Lower leg skin (tissue), 4 donors: ENCODE measurements around the gene NPAS3. TPM values are rescaled to one million over a fixed set of nuclear protein-coding genes. Genes with fewer than 3 reads are reported as not detected.

Experiments used
- DNase-seq, 2 donors: peaks; one replicate each; pipeline ENCODE4 v3.0.0-alpha.2; 2019; ENCODE audit warnings: low spot score in 2 of 2
- H3K4me3 ChIP-seq: fragments of 200-600 bp; sonication (generic); 2 replicates; pipeline ENCODE4 v1.5.1; 2017; ENCODE audit warnings: mild to moderate bottlenecking, low read depth; ENCODE audit not compliant: poor library complexity, severe bottlenecking
- POLR2A ChIP-seq, 2 donors: fragments of 450-650 bp; IDR thresholded peaks; one replicate each; pipeline ENCODE4 v1.6.1; 2016 to 2017; ENCODE audit warnings: antibody characterized with exemption in 2 of 2, mild to moderate bottlenecking in 1 of 2, moderate library complexity in 1 of 2
- WGBS, 2 donors: methylation state at CpG; one replicate each; pipeline ENCODE4 v1.1.5; 2018; 5-methylcytosine and 5-hydroxymethylcytosine counted together
- intact Hi-C: fragments of 100-400 bp; cut with DNase I; formaldehyde crosslinking; loops from one replicate; pipeline ENCODE4 v1.15.0; 2023; ENCODE audit warnings: low total_unique reads
- total RNA-seq, 4 donors: library from RNA; depleted of rRNA; stranded (reverse); fragments of >200 nt; gene quantifications; one replicate each; pipeline ENCODE4 v1.1.0, GENCODE V29; 2016
- TF ChIP-seq, protein P1 (sequence below), 3 donors: fragments of 450-650 bp; IDR thresholded peaks; one replicate each; pipeline ENCODE4 v1.5.1; 2016; ENCODE audit warnings: antibody characterized with exemption in 3 of 3, mild to moderate bottlenecking in 3 of 3, moderate library complexity in 2 of 3

NPAS3 gene
- total RNA-seq, 4 donors from 2014 or later, result 0.25 to 0.29 TPM; not detected in 2

DNA sequence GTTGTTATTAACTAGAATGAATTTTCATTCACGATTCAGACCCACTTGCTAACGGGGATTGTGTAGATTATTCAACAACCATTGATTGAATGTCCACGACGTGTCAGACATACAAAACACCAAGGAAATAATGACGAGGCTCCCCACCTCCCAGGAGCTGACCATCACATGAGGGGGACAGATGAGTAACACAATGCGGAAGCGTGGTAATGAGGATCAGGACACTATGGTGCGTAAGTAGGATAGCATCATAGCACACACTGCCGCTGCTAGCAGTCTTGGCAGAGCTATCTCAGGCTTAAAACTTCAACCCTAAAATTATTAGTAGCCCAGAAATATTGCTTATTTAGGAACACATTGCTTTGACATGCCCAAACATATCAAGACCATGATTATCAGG, 746.3 kb downstream of the NPAS3 start:
- 91 to 97% methylated on average over 9 of the region's 9 CpGs for WGBS, 2 donors
- TF ChIP-seq, protein P1, sequence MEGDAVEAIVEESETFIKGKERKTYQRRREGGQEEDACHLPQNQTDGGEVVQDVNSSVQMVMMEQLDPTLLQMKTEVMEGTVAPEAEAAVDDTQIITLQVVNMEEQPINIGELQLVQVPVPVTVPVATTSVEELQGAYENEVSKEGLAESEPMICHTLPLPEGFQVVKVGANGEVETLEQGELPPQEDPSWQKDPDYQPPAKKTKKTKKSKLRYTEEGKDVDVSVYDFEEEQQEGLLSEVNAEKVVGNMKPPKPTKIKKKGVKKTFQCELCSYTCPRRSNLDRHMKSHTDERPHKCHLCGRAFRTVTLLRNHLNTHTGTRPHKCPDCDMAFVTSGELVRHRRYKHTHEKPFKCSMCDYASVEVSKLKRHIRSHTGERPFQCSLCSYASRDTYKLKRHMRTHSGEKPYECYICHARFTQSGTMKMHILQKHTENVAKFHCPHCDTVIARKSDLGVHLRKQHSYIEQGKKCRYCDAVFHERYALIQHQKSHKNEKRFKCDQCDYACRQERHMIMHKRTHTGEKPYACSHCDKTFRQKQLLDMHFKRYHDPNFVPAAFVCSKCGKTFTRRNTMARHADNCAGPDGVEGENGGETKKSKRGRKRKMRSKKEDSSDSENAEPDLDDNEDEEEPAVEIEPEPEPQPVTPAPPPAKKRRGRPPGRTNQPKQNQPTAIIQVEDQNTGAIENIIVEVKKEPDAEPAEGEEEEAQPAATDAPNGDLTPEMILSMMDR (IDR thresholded peaks at IDR 0.05), result no peak
- TF ChIP-seq POLR2A (IDR thresholded peaks at IDR 0.05), result no peak
- H3K4me3 ChIP-seq, result no peak overlapping the region
- no peak for DNase-seq
- intact Hi-C loops, result no loop called here

DNA sequence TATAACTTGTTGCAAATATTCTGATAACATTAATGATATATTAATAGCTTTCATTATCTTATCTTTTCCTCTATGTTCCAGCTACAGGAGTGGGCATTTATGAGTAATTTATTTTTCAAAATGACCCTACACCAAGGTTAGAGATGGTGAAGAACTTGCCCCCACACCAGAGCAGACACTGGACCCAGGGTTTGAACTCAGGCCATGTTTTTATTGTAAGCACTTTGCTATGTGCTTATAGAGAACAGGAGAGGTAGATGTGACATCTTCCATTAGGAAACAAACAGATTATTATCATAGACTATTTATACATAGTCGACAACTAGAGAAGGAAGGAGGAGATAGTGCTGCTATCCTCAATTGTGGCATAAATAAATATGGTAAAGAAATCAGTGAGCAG, 747.0 kb downstream of the NPAS3 start:
- intact Hi-C loops, result no loop called here
- WGBS, 2 donors, result 93 to 97% methylated on average over 1 of the region's 1 CpG
- TF ChIP-seq, protein P1 (IDR thresholded peaks at IDR 0.05), result no peak
- TF ChIP-seq POLR2A (IDR thresholded peaks at IDR 0.05), result no peak
- no peak overlapping the region for H3K4me3 ChIP-seq
- no peak for DNase-seq

DNA sequence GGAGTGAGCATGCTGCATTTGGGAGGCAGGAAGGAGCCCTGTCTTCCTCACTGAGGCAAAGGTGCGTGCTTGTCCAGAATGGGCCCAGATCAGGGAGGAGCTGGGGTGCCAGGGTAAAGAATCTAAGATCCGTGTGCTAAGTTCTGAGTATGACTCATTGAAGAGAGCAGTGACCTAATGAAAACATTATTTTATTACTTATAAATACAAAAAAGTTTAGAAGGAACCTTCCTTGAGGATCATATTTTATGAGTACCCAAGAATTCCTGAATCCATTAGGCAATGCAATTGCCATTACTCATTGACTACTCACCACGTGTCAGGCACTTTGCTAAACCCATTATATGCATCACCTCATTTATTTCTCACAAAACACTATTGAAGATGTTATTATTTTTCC, 747.5 kb downstream of the NPAS3 start:
- 67 to 77% methylated on average over 3 of the region's 3 CpGs for WGBS, 2 donors
- TF ChIP-seq, protein P1 (IDR thresholded peaks at IDR 0.05), result no peak
- TF ChIP-seq POLR2A (IDR thresholded peaks at IDR 0.05), result no peak
- H3K4me3 ChIP-seq, result no peak overlapping the region
- no peak for DNase-seq
- intact Hi-C loops, result no loop called here

DNA sequence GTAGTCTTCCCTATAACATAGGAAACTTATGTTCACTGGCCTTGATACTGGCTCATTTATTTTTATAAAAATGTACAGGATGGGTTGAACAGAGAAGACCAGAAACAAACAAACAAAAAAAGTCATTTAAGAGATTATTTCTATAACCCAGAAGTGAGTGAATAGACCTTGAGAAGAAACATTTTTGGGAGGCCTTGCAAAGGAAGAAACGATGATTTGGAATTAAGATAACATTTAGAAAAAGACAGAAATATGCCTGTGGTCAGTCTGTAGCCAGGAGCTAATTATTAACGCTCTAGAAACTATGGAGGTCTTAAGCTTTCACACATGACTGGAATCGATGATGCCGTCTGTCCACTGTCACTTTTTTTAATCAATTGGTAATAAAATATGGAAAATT, 748.2 kb downstream of the NPAS3 start:
- WGBS, 2 donors, result 91 to 93% methylated on average over 4 of the region's 4 CpGs
- TF ChIP-seq, protein P1 (IDR thresholded peaks at IDR 0.05), result no peak
- TF ChIP-seq POLR2A (IDR thresholded peaks at IDR 0.05), result no peak
- DNase-seq, result no peak
- intact Hi-C loops, result no loop called here
- H3K4me3 ChIP-seq, result no peak overlapping the region

DNA sequence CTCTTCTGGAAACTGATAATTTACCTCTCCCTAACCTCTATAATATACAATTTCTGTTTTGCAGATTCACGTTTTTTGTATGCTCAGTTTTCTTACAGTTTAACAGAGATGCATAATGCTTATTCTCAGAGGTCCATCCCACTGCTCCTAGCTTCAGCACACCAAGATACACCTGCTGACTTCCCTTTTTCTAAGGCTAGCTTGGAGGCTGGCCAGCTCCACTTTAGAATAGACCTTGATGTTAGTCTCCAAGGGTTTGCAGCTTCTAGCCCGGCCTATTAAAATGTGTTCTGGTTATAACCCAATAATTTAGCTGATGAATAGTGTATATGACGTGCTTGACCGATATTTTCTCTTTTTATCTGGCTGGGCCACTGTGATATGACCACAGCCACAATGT, 751.0 kb downstream of the NPAS3 start:
- intact Hi-C loops, result no loop called here
- TF ChIP-seq, protein P1 (IDR thresholded peaks at IDR 0.05), result no peak
- TF ChIP-seq POLR2A (IDR thresholded peaks at IDR 0.05), result no peak
- no peak for DNase-seq
- H3K4me3 ChIP-seq, result no peak overlapping the region
- 87 to 92% methylated on average over 4 of the region's 4 CpGs for whole genome bisulfite sequencing, 2 donors

DNA sequence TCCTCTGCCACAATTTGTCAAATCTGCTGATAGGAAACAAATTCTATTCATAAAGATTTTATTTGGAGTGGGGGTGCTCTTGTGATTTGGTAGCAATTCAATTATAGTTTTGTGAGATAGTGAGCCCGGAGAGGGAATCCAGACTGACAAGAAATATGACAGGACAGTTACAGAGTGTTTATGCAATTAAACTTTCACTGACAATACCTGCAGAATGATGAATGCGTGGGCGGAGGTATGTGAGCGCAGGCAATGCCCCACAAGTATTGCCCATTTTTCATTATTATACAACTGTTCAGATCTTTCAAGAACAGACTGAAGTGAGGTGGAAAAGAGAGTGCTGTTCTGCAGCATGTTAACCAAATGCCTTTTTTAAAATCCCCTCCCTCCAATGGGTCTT, 753.2 kb downstream of the NPAS3 start:
- TF ChIP-seq, protein P1 (IDR thresholded peaks at IDR 0.05), result no peak
- no peak for TF ChIP-seq POLR2A (IDR thresholded peaks at IDR 0.05)
- no peak for DNase-seq
- H3K4me3 ChIP-seq, result no peak overlapping the region
- WGBS, 2 donors, result 61 to 83% methylated on average over 4 of the region's 4 CpGs
- intact Hi-C loops, result no loop called here
